Cardiac fibroblast (primary cell): Measurements from ENCODE around the gene DBI.

Experiments used
- DNase-seq, 2 donors: peaks; one replicate each; pipeline versions ENCODE4 v3.0.0 to v3.0.0-alpha.2; 2010; ENCODE audit warnings: low read depth in 2 of 2
- H3K4me3 ChIP-seq, 2 donors: replicated peaks in 1 of 2; 1 replicate in 1 of 2; 2 replicates in 1 of 2; pipeline ENCODE4 v1.5.1; 2011; ENCODE audit warnings: low read depth in 2 of 2, low read length in 2 of 2, mild to moderate bottlenecking in 2 of 2, moderate library complexity in 1 of 2
- CTCF ChIP-seq: IDR thresholded peaks from one replicate; pipeline ENCODE4 v1.5.1; 2011; ENCODE audit warnings: low read depth, mild to moderate bottlenecking, low read length, inconsistent platforms

Gene DBI

GRCh38 chr2:119339562-119339923 lies 27.2 kb upstream of the DBI start:
- no peak for DNase-seq
- no peak overlapping the region for H3K4me3 ChIP-seq
- no peak for TF ChIP-seq CTCF

DNA sequence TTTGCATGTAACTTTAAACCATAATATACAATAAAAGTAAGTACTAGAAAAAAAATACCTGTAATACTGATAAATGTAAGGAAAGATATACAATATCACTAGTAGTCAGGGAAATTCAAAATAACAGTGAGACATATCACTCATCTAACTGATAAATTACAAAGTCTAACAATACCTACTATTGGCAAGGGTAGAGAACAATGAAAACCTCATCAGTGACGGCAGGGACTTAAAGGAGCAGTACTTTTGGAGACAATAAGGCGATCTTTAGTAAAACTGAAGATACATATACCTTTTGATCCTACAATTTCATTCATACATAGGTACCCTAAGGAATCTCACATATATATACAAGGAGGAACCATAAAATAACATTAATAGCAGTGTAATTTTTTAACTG lies 25.1 kb upstream of the DBI start:
- no peak for TF ChIP-seq CTCF
- H3K4me3 ChIP-seq = no peak overlapping the region
- DNase-seq = no peak

DNA sequence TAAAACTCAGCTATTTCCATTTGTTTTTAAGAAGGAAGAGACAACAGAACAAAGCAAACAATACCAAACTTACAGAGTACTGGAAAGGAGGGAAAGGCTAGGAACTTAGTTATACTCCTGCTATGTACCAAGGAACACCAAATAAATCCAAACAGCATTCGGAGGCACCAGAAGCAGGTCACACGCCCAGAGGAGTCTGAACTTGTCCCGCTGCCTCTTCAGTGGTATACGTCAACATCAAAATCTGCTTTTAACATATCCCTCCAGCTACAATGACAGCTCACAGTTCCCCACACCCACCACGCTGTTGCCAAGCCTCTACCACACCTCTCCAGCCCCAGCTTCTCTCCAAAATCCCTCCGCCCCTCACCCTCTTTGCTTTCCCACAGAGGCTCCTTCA lies 17.5 kb upstream of the DBI start:
- no peak for DNase-seq
- no peak overlapping the region for H3K4me3 ChIP-seq
- no peak for TF ChIP-seq CTCF

DNA sequence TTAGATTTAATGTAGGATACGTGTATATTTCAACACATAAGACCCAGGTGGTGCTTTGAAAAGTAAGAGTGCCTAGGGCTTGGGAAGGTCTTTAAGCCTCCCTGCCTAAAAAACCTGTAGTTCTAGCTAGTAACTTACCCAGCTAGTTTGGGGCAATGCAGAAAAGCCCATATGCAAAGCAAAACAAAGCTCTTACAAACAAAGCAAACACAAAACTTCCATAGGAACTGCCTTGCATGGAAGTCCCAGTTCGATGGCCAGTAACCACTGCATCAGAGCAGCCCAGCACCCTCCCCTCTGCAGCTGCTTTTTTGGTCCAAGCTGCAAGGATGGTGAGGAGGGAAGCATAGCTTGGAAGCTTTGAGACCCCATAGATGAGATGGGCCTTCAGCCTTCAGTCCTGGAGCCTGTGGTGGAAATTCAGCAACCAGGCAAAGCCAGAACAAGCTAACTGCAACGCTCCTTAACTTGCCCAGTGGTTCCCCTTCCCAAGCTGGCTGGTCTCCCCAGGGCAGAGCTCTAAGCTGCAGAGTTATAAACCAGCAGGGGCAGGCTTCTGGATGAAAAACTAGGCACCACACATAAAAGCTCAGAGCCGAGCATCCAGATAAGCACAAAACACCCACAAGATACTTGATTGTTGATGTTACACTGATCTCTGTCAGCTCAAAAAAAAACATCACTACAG lies 16.3 kb upstream of the DBI start:
- no peak for DNase-seq
- TF ChIP-seq CTCF = no peak
- H3K4me3 ChIP-seq = no peak overlapping the region

DNA sequence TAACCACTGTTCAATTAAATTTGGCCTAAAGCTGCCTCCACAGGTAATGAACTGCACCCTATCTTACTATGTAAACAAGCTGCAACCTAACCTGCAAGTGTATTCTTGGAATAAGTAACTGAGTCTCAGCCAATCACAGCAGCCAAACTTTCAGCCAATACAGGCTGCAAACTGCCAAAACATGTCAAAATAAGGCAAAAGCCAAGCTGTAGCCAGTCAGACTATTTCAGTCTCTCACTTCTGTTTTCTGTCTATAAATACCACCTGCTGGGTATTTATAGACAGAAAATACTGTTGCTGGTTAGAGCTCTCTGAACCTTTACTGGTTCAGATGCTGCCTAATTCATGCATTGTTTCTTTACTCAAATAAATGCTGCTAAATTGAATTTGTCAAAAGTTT lies 14.4 kb upstream of the DBI start:
- H3K4me3 ChIP-seq = no peak overlapping the region
- TF ChIP-seq CTCF = no peak
- no peak for DNase-seq

GRCh38 chr2:119354860-119355259 lies 11.9 kb upstream of the DBI start:
- no peak for TF ChIP-seq CTCF
- no peak for DNase-seq

GRCh38 chr2:119359774-119360173 lies 7.0 kb upstream of the DBI start:
- no peak for TF ChIP-seq CTCF
- H3K4me3 ChIP-seq = no peak overlapping the region
- no peak for DNase-seq

More at GRCh38 chr2:119354860-119355259, 11.9 kb upstream of the DBI start:
- no peak overlapping the region for H3K4me3 ChIP-seq
